Measurements from ENCODE around the gene NT5M.

Gene NT5M

DNA sequence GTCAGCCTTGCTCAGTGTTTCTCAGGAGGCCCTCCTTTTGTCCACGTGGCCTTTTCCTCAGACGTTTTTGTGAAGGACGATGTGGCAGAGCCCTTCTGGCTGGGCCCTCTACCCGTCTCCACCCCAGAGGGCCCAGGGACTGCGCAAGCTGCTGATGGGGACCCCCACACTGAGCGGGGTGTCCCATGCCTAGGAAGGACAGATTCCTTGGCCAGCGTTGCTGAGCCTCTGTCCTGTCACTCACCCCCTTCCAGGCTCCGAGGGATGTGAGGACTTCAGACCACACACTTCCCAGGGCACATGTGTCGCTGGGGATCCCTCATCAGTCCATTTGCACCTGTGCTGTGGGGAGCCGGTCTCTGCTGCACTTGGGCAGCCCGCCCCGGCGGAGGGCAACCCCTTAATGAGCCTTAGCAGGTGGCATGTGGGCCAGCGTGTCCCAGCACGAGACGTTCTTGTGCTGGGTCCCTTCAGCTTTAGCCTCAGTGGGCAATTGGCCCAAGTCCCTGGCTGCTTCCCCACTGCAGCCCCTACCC is 48.3 kb downstream of the NT5M start:
- H3K9ac ChIP-seq (ENCODE audit: low read length): no peak overlapping the region
- H2BK5ac ChIP-seq (ENCODE audit: low read depth, low read length, poor library complexity, severe bottlenecking): no peak overlapping the region
- H3K79me1 ChIP-seq (replicated peaks; ENCODE audit: low read length, poor library complexity, severe bottlenecking): no peaks in the 10 kb centered on the region
- peak overlapping the region; percentile 24 for H4K8ac ChIP-seq (ENCODE audit: low read length)
- WGBS: 92% methylated on average over 16 of the region's 16 CpGs
- no peak overlapping the region for H3K18ac ChIP-seq (ENCODE audit: low read depth in 1 of 2, low read length in 2 of 2)
- peak overlapping the region; percentile 10 for H2AK5ac ChIP-seq (ENCODE audit: low read length, severe bottlenecking)
- peaks cover 0 to 3% of the 10 kb centered on the region in 2 experiments for H3K27me3 ChIP-seq (ENCODE audit: control insufficient read depth in 1 of 2, insufficient read depth in 1 of 2, low read length in 2 of 2)
- H2BK15ac ChIP-seq (ENCODE audit: low read depth, poor library complexity, severe bottlenecking): no peak overlapping the region
- no peaks in the 10 kb centered on the region for H3K36me3 ChIP-seq (ENCODE audit: control insufficient read depth in 1 of 2, insufficient read depth in 2 of 2, low read depth in 1 of 2, low read length in 2 of 2)
- no peak overlapping the region for H4K91ac ChIP-seq (ENCODE audit: low read length)
- no peak overlapping the region for H3K27ac ChIP-seq (ENCODE audit: low read length, poor library complexity, severe bottlenecking)
- H2BK120ac ChIP-seq (ENCODE audit: low read depth, low read length): peak overlapping the region; percentile 34
- H3K4ac ChIP-seq (ENCODE audit: low read depth in 1 of 2, low read length in 2 of 2): peak overlapping the region in 1 of 2 experiments; percentile 35
- H2BK12ac ChIP-seq (ENCODE audit: low read length in 2 of 2): no peak overlapping the region
- H3K9me3 ChIP-seq (ENCODE audit: control insufficient read depth, low read length): no peaks in the 10 kb centered on the region
- H2AFZ ChIP-seq (ENCODE audit: low read depth, low read length): no peak overlapping the region
- peaks cover 32% of the 10 kb centered on the region for H3K4me1 ChIP-seq (ENCODE audit: control insufficient read depth, insufficient read depth, low read depth, low read length)
- DNase-seq: no peak
- H3K23ac ChIP-seq (ENCODE audit: low read length in 2 of 2): no peak overlapping the region
- H3K4me3 ChIP-seq (ENCODE audit: insufficient read depth in 1 of 2, low read depth in 1 of 2, low read length in 2 of 2): no peak overlapping the region
- no peak overlapping the region for H3K4me2 ChIP-seq (ENCODE audit: low read length, poor library complexity, severe bottlenecking)
- no peak overlapping the region for H3K14ac ChIP-seq (ENCODE audit: low read length in 2 of 2)

DNA sequence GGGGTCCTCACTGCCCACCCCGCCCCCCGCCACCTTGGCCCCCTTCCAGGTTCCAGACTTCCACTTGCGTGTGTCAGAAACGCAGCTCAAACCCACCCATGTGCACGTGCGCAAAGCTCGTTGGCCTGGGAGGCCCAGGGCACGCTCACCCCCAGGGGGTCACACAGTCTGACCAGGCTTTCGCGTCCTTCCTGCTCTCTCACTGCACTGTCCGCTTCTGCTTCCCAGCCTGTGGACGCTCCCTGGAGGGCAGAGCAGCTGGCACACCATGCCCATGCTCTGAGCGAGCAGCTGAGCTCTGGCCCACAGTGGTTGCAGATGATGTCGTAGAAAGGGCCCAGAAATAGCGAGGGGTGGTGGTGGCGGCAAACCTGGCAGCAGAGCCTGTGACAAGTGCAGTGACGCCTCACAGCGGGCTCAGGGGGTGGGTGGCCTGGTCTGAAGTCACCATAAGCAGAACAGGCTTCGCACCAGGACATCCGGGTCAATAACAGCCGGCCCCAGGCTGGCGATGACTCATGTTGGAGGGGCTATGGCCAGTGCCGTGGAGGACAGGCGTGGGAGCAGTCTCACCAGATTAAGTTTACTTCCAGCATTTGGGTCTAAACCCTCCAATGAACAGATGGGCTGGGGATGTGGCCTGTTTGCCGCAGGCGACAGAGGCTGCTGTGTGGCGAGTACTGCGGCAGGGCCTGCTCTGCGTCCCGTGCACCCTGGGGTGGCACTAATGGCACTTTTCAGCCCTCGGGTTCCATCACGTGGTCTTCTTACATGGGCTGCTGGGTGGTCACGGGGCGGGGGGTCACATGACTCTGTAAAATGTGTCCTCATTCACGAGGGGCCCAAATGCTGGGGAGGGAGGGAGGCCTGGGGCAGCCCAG is 49.0 kb downstream of the NT5M start:
- H3K36me3 ChIP-seq (ENCODE audit: control insufficient read depth in 1 of 2, insufficient read depth in 2 of 2, low read depth in 1 of 2, low read length in 2 of 2): no peaks in the 10 kb centered on the region
- H3K27me3 ChIP-seq (ENCODE audit: control insufficient read depth in 1 of 2, insufficient read depth in 1 of 2, low read length in 2 of 2): peaks cover 0 to 3% of the 10 kb centered on the region in 2 experiments
- no peak overlapping the region for H3K4me2 ChIP-seq (ENCODE audit: low read length, poor library complexity, severe bottlenecking)
- H3K9ac ChIP-seq (ENCODE audit: low read length): no peak overlapping the region
- peak overlapping the region; percentile 9 for H4K91ac ChIP-seq (ENCODE audit: low read length)
- peak overlapping the region; percentile 85 for H4K8ac ChIP-seq (ENCODE audit: low read length)
- peaks cover 28% of the 10 kb centered on the region for H3K4me1 ChIP-seq (ENCODE audit: control insufficient read depth, insufficient read depth, low read depth, low read length)
- no peak overlapping the region for H3K14ac ChIP-seq (ENCODE audit: low read length in 2 of 2)
- H3K4me3 ChIP-seq (ENCODE audit: insufficient read depth in 1 of 2, low read depth in 1 of 2, low read length in 2 of 2): no peak overlapping the region
- H3K4ac ChIP-seq (ENCODE audit: low read depth in 1 of 2, low read length in 2 of 2): peak overlapping the region in 1 of 2 experiments; percentile 9
- no peaks in the 10 kb centered on the region for H3K9me3 ChIP-seq (ENCODE audit: control insufficient read depth, low read length)
- H3K18ac ChIP-seq (ENCODE audit: low read depth in 1 of 2, low read length in 2 of 2): peak overlapping the region in 1 of 2 experiments; percentile 64
- H3K79me1 ChIP-seq (replicated peaks; ENCODE audit: low read length, poor library complexity, severe bottlenecking): no peaks in the 10 kb centered on the region
- no peak overlapping the region for H2BK5ac ChIP-seq (ENCODE audit: low read depth, low read length, poor library complexity, severe bottlenecking)
- H2BK12ac ChIP-seq (ENCODE audit: low read length in 2 of 2): no peak overlapping the region
- no peak overlapping the region for H3K23ac ChIP-seq (ENCODE audit: low read length in 2 of 2)
- H2BK120ac ChIP-seq (ENCODE audit: low read depth, low read length): peak overlapping the region; percentile 42
- H2AFZ ChIP-seq (ENCODE audit: low read depth, low read length): no peak overlapping the region
- no peak overlapping the region for H2AK5ac ChIP-seq (ENCODE audit: low read length, severe bottlenecking)
- peak; percentile 82 for DNase-seq
- H3K27ac ChIP-seq (ENCODE audit: low read length, poor library complexity, severe bottlenecking): no peak overlapping the region
- H2BK15ac ChIP-seq (ENCODE audit: low read depth, poor library complexity, severe bottlenecking): no peak overlapping the region
- 75% methylated on average over 35 of the region's 35 CpGs for WGBS

DNA sequence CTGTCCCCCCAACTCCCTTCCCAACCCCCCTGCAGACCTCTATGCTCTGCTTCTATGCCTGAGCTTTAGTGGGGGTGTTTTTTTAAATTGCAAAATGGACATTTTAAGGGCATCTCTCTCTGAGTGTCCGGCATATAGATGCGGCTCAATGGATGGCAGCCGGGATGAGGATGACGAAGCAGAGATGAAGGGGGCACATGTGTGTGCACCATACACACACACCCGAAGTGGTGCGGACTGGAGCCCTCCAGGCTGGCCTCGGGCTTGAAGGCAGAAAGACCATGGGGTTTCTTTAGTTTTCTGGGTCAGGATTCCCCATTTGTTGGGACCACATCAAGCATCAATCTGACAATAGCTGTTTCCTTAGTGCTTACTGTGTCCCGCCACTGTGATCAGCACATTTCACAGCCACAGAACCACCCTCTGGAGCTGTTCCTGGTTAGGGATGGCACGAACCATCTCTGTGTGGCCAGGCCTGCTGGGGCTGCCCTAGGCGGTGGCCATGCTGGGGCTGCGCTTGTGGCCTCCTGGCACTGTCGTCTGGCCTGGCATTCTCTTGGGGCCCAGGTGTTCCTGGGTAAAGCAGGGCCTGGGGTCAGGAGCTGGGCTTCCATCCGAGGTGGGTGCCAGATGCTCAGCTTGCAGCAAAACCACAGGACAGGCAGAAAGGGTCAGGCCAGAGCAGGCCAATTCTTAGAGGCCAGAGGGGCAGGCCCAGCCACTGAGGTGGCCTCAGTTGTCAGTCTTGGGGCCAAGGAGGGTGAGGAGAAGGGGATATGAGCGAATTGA is 49.9 kb downstream of the NT5M start:
- no peak overlapping the region for H3K23ac ChIP-seq (ENCODE audit: low read length in 2 of 2)
- no peak overlapping the region for H3K27ac ChIP-seq (ENCODE audit: low read length, poor library complexity, severe bottlenecking)
- H3K36me3 ChIP-seq (ENCODE audit: control insufficient read depth in 1 of 2, insufficient read depth in 2 of 2, low read depth in 1 of 2, low read length in 2 of 2): no peaks in the 10 kb centered on the region
- no peak overlapping the region for H2AFZ ChIP-seq (ENCODE audit: low read depth, low read length)
- no peak overlapping the region for H3K14ac ChIP-seq (ENCODE audit: low read length in 2 of 2)
- H3K27me3 ChIP-seq (ENCODE audit: control insufficient read depth in 1 of 2, insufficient read depth in 1 of 2, low read length in 2 of 2): peaks cover 0 to 3% of the 10 kb centered on the region in 2 experiments
- 90% methylated on average over 14 of the region's 14 CpGs for WGBS
- H2AK5ac ChIP-seq (ENCODE audit: low read length, severe bottlenecking): no peak overlapping the region
- no peaks in the 10 kb centered on the region for H3K79me1 ChIP-seq (replicated peaks; ENCODE audit: low read length, poor library complexity, severe bottlenecking)
- H4K8ac ChIP-seq (ENCODE audit: low read length): no peak overlapping the region
- H4K91ac ChIP-seq (ENCODE audit: low read length): peak overlapping the region; percentile 85
- H2BK5ac ChIP-seq (ENCODE audit: low read depth, low read length, poor library complexity, severe bottlenecking): no peak overlapping the region
- H3K4me2 ChIP-seq (ENCODE audit: low read length, poor library complexity, severe bottlenecking): no peak overlapping the region
- H3K4me1 ChIP-seq (ENCODE audit: control insufficient read depth, insufficient read depth, low read depth, low read length): peaks cover 28% of the 10 kb centered on the region
- H2BK12ac ChIP-seq (ENCODE audit: low read length in 2 of 2): peak overlapping the region in 1 of 2 experiments; percentile 51
- H3K18ac ChIP-seq (ENCODE audit: low read depth in 1 of 2, low read length in 2 of 2): peak overlapping the region in 1 of 2 experiments; percentile 67
- no peak for DNase-seq
- H3K4ac ChIP-seq (ENCODE audit: low read depth in 1 of 2, low read length in 2 of 2): peak overlapping the region in 1 of 2 experiments; percentile 39
- H3K9ac ChIP-seq (ENCODE audit: low read length): no peak overlapping the region
- peak overlapping the region; percentile 45 for H2BK15ac ChIP-seq (ENCODE audit: low read depth, poor library complexity, severe bottlenecking)
- no peaks in the 10 kb centered on the region for H3K9me3 ChIP-seq (ENCODE audit: control insufficient read depth, low read length)
- no peak overlapping the region for H3K4me3 ChIP-seq (ENCODE audit: insufficient read depth in 1 of 2, low read depth in 1 of 2, low read length in 2 of 2)
- no peak overlapping the region for H2BK120ac ChIP-seq (ENCODE audit: low read depth, low read length)

Measured in mesenchymal stem cell (in vitro differentiated cells and primary cell).